DND-41 (cell line): Measurements from ENCODE around the gene CHMP2A.

Source experiments
- CTCF ChIP-seq: IDR thresholded peaks from 2 replicates; pipeline ENCODE4 v1.5.1; 2012; ENCODE audit warnings: borderline replicate concordance, low read length, moderate library complexity, mild to moderate bottlenecking; ENCODE audit not compliant: poor library complexity, severe bottlenecking; ENCODE audit errors: extremely low read depth
- EZH2 ChIP-seq: IDR thresholded peaks from 3 replicates; pipeline ENCODE4 v1.6.1; 2012; ENCODE audit warnings: borderline replicate concordance, low read depth, mild to moderate bottlenecking, moderate library complexity, low read length, inconsistent platforms; ENCODE audit not compliant: severe bottlenecking

- TF ChIP-seq EZH2 (no peak), CTCF (no peak)
Observed at GRCh38 chr19:58568453-58569130, 13.7 kb upstream of the CHMP2A start.
